ENCODE results near the gene WHAMM.
"Not testable (repeated sequence)": the region's sequence is repeated elsewhere in the genome, so short reads cannot be mapped to it uniquely, and the experiment has no call there.

WHAMM gene, protein sequence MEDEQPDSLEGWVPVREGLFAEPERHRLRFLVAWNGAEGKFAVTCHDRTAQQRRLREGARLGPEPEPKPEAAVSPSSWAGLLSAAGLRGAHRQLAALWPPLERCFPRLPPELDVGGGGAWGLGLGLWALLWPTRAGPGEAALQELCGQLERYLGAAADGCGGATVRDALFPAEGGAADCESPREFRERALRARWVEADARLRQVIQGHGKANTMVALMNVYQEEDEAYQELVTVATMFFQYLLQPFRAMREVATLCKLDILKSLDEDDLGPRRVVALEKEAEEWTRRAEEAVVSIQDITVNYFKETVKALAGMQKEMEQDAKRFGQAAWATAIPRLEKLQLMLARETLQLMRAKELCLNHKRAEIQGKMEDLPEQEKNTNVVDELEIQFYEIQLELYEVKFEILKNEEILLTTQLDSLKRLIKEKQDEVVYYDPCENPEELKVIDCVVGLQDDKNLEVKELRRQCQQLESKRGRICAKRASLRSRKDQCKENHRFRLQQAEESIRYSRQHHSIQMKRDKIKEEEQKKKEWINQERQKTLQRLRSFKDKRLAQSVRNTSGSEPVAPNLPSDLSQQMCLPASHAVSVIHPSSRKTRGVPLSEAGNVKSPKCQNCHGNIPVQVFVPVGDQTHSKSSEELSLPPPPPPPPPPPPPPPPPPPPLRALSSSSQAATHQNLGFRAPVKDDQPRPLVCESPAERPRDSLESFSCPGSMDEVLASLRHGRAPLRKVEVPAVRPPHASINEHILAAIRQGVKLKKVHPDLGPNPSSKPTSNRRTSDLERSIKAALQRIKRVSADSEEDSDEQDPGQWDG

DNA sequence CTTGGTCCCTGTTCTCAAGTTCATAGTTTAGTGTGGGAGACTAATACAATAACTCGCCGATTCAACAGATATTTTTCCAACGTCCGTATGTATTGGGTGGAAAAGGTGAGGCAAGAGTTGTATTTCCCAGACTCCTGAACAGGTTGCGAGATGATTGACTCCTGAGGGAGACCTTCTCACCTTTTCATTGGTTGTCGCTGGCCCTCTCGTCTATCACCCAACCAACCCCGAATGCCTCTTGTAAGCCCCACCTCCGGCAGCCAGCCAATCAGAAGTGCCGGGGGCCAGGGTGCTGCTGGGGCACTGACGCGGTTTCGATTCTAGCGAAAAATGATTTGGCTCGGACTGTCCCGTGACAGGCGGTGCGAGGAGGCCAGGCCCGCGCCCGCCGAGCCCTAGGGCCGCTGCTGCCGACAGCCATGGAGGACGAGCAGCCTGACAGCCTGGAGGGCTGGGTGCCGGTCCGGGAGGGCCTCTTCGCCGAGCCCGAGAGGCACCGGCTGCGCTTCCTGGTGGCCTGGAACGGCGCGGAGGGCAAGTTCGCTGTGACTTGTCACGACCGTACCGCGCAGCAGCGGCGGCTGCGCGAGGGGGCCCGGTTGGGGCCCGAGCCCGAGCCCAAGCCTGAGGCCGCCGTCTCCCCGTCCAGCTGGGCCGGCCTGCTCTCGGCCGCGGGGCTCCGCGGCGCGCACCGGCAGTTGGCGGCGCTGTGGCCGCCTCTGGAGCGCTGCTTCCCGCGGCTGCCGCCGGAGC lies at the start of gene WHAMM:
Gene WHAMM (plus strand): TSS at position 321 of the 753 bp plus-strand sequence. CDS start 99 bp downstream, at position 420.
- FAIRE-seq, result no peak

DNA sequence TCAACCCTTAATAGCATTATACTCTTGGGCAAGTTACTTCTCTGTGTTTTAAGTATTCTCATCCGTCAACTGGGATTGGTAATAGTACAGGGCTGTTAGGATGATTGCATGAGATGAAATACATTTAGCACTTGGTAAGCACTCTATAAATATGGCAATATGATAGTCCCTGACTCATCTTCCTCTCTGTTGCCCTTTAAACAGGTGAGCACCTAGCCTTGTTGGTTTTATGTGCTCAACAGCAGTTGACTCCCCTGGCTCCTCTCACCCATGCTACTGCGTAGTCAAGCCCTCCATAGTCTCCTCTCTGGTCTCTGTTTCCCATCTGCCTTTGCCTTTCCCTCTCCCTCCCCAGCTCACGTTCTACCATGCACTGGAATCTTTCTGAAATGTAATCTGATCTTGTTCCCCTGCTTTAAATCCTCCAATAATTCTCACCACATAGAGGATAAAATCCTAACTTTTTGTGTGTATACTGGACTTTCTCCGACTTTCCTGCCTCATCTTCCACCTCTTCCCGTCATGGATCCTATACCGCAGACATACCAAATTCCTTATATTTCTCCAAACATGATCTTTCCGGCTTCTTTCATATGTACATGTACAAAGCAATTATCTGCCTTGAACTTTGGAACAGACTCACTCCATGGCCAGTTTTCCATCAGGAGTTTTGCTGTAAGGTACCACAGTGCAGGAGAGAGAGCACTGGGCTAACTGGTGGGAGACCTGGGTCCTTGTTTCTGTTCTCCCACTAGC lies 45.9 kb upstream of the WHAMM start:
- FAIRE-seq, result no peak

DNA sequence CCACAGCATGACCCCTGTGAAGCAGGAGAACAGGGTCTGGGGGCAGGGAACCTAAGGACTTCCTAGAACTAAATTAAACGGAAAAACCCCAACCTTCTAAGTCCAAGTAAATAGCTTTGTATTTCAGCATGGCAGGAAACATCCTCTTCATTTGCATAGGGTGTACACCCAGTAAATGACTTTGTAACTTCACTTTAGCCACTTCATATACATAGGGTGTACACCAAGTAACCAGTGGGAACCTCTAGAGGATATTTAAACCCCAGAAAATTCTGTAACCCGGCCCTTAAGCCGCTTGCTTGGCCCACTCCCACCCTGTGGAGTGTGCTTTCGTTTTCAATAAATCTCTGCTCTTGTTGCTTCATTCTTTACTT lies 45.3 kb upstream of the WHAMM start:
- no peak for FAIRE-seq

DNA sequence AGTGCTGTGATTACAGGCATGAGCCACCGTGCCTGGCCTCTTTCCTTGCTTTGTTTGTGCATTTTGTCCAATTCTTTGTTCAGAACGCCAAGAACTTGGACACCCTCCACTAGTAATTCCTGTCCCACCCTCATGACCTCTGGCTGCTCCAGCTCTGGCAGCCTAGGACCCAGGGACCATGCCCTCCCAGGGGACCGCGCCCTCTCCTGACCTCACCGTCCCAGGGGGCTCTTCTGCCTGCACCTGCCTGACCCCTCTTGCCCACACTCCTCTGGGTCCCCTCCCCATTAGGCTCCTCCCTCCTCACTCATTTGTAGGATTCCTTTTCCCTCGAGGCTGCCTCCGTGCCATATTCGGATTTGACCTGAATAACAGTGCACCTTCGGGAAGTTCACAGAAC lies 44.7 kb upstream of the WHAMM start:
- FAIRE-seq, result no peak

DNA sequence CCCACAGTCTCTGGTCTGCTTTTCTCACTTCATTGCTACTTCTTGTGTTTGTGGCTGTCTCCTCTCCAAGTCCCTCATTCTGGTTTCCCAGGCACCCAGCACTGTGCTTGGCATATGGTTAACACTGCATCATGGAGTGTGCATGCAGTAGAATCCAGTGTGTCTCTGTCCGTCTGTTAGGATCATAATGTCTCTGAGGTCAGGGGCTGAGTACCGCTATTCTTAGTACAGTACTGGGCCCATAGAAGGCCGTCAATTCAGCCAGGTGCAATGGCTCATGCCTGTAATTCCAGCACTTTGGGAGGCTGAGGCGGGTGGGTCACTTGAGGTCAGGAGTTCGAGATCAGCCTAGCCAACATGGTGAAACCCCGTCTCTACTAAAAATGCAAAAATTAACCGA lies 43.2 kb upstream of the WHAMM start:
- FAIRE-seq, result not testable (repeated sequence)

DNA sequence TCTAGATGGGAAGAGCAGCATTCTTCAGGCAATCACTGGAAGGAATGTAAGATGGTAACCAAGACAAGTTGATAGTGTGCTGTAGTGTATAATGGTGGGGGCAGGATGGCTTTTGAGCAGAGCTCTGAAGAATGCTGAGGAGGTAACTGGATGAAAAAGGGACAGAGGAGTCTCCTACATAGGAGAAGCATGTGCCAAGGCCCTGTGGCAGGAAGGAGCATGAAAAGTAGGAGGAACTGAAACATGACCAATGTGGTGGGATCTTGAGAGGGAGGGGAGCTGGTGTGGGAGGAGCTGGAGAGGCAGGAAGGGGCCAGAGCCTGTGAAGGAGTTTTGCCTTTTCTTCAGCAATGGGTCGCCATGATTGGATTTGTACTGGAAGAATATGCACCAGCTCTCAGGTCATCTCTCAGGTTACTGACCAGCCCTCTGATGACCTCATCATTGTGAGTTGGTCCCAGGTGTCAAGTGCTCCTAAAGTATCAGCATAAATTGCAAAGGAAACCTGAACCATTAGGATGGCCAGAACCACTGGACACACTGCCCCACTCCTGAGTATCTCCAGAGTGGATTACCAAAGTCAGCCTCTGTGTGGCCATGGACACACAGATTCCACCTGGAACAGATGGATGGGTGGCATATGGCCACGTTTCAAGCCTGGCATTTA lies 42.1 kb upstream of the WHAMM start:
- no peak for FAIRE-seq

DNA sequence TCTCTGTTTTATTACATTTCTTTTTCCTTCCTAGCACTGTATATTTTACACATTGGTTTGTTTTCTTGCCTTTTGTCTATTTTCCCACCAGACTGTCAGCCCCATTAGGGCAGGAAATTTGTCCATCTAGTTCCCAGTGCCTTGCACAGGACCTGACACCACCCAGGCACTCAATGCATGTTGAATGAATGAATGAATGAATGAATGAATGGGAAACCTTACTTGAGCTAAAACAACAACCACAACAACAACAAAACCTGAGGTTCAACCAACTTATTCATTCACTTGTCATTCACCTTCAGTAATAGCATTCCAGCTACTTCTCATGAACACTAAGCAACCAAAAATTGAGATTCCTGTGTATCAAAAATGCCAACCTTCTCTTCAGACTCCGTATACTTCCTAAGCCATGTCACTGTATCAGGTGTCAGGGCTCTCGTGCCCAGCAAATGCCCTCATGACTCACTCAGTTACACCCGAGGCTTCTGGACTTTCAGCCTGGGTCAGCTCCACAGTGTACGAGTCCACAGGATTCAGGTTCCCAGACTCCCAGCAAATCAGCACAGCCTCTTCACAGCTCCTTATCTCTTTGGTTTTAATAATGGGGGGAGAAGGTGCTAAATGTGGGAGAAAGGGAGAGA lies 40.9 kb upstream of the WHAMM start:
- no peak for FAIRE-seq

DNA sequence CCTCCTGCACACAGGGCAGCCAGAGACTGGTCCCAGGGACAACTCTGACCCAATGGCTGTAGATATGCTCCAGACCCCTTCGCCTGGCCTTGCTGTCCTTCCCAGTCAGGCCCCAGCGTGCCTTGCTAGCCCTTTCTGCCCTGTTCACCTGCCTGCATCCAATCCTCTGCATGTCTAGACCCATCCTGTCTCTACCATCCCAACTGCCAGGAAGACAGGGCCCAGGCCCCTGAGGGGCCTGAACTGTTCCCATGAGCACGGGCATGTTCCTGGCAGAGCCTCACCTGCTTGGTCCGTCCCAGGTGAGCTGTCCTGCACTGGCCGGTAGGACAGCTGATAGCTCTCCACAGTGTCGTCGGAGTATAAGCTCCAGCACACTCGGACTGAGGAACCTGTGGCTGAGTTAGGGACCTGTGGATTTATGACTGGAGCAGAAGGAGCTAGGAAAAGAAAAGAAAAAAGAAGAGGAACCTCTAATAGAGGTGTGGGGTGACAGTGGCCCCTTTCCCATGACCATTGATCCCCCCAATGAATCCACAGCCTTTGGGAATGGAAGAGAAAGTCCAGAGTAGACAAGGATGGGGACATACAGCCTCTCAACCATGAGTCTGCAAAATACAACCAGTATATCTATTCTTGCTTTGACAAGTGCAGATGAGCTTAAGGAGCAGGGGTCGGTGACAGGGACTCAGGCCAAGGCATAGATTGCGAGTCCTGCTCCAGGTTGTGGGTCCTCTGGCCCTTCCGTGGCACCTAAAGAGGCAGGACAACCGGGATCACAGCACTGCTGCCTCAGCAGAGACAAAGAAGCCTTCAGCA lies 37.4 kb upstream of the WHAMM start:
- FAIRE-seq, result no peak

DNA sequence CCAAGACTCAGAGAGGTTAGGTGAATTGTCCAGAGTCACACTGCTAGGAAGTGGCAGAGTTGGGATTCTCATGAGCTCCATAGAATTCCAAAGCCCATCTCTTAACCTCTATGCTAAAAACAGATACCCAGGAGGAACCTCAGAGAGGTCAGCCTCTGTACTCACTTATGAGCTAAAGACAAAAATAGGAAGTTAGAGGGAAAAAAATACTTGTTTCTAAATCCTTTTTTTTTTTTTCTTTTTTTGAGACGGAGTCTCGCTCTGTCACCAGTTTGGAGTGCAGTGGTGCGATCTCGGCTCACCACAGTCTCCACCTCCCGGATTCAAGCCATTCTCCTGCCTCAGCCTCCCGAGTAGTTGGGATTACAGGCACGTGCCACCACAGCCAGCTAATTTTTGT lies 34.9 kb upstream of the WHAMM start:
- FAIRE-seq, result no peak

DNA sequence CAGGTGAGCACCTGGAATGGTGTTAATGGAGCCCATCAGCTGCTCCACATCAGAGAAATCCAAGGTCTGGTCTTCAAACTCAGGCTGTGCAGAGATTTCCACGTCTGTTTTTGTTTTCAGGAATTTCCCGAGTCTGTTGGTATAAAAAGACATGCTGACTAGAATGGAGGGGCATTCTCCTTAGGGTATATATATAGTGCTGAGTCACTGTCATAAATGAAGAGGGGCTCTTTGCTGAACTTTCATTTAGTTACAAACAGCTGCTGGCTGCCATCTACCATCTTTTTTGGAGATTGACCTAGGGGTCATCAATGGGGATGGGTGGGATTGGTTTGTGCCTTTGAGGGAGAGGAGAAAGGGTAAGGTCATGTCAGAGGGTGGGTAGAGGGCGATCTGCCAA lies 30.7 kb upstream of the WHAMM start:
- no peak for FAIRE-seq

DNA sequence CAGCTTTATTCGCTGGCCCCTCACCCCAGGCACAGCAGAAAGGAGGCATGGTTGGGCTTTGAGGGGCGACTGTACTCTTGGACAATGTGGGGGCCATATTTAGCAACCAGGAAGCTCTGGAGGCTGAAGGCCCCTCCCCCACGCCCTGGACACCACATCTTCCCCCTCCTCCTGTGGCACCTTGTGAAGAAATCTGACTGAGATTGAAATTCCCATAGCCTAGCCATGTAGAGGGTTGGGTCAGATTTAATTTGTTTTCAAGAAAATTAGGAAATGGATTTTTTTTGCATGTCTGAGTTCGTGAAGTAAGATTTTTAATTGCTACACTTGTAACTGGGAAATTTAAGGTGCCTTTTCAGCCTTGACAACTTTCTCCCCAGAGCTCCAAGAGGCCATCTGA lies 28.1 kb upstream of the WHAMM start:
- no peak for FAIRE-seq

DNA sequence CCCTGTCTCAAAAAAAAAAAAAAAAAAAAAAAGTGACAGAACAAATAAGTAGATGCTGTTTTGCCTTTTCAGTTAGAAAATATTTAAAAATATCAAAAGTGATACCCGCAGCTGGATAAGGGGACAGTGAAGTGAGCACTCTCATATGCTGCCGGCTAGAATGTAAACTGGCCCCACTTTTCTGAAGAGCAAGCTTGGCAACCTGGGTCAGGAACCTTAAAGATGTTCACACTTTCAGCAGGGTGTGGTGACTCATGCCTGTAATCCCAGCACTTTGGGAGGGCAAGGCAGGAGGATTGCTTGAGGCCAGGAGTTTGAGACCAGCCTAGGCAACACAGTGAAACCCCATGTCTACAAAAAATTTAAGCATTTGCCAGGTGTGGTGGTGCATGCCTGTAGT lies 20.9 kb upstream of the WHAMM start:
- no peak for FAIRE-seq

DNA sequence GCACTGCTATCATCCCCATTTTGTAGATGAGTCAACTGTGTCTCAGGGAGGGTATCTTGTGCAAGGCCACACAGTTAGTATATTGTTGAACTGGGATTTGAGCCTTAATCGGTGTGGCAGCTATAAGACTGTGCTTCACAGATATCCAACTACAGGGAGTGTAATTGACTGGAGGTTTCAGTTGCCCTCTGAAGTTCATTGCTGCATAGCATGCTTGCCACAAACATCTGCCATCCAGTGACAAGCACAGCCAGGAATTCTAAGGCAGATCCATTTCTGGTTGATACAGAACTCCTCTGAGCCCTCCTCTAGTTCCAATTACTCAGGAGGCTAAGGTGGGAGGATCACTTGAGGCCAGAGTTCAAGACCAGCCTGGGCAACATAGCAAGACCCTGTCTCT lies 19.9 kb upstream of the WHAMM start:
- FAIRE-seq, result no peak

DNA sequence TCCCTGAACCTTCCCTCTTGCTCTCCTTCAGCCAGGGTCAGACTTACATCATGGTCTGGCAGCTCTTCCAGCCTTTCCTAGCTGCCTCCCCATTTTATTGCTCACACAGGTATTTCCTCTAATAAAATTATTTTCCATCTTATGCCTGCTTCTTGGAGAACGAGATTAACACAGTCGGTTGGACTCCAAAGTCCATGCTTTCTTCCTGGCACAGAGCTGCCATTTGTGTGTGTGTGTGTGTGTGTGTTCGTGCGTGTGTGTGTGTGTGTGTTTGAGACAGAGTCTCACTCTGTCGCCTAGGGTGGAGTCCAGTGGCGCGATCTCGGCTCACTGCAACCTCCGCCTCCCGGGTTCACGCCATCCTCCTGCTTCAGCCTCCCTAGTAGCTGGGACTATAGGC lies 19.1 kb upstream of the WHAMM start:
- no peak for FAIRE-seq

DNA sequence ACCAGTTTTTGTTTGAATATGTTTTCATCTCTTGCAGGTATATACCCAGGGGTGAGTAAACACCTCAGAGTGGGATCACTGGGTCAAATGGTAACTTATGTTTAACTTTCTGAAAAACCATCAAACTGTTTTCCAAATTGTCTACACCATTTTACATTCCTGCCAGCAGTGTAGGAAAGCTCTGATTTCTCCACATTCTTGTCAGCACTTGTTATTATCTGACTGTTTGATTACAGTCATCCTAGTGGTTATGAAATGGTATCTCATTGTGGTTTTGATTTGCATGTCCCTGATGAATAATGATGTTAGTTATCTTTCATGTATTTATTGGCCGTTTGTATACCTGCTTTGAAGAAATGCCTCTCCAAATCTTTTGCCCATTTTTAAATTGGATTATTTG lies 17.4 kb upstream of the WHAMM start:
- no peak for FAIRE-seq

DNA sequence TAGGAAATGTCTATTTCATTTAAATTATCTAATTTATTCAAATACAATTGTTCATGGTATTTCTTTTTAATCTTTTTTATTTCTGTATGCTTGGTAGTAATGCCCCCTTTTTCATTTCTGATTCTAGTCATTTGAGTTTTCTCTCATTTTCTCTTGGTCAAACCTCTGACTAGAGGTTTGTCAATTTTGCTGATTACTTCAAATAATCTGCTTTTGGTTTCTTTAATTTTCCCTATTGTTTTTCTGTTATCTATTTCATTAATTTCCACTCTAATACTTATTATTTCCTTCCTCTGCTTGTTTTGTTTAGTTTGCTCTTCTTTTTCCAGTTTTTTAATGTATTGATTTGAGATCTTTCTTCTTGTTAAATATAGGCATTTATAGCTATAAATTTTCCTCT lies 15.7 kb upstream of the WHAMM start:
- no peak for FAIRE-seq

DNA sequence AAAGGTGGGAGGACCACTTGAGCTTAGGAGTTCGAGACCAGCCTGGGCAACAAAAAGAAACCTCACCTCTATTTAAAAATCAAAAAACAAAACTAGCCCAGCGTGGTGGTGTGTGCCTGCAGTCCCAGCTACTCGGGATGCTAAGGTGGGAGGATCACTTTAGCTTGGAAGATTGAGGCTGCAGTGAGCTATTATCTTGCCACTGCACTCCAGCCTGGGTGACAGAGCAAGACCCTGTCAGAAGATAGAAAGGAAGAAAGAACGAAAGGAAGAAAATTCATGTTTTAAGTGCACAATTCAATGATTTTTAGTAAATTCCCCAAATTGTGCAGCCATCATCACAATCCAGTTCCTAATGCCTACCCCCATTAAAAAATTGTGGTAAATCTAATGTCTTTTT lies 11.3 kb upstream of the WHAMM start:
- no peak for FAIRE-seq

DNA sequence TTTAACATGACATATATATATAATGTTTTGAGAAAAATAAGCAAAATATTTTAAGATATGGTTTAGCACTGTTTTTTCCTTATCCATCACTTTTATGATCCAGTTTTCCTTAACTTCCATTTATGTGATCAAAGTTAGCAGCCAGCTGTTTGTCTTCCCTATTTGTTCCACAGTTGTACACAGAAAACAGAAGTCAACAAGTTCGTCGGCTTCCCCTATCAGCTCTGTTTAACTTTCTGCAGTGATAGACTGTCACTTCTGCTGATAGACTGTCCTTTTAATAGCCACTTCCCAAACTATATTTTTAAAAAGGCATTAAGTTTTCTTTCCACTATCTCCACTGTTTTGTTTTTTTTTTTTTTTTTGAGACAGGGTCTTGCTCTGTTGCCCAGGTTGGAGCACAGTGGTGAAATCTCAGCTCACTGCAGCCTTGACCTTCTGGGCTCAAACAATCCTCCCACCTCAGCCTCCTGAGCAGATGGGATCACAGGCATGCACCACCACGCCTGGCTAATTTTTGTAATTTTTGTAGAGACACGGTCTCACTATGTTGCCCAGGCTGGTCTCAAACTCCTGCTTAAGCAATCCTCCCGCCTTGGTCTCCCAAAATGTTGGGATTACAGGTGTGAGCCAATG lies 10.8 kb upstream of the WHAMM start:
- no peak for FAIRE-seq

DNA sequence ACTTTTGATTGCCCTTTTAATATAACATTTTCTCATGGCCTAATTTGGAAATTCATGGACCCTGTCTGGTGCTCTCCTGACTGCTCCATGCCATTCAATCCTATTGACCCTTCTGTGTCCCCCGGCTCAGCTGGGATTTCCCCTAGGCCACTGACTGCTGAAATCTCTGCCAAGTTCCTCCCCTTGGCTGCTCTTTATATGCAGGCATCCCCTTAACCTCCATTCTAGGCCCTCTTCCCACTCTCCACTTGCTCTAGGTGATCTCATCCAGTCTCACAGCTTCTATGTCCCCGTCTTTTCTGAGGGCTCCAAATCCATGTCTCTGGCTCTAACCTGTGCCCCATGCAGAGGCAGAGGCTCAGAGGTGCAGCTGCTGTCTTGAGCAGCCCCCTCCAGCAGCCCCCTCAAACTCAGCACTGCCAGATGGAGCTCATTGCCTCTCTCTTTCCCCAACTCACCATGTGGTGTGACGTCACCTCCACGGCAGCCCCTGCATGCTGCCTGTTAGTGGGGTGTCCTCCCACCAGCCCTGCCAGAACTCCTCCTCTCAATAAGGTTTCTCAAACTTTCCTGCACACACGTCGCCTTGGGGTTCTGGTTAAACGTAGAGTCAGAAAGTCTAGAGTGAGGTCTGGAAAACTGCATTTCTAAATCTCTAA lies 10.1 kb upstream of the WHAMM start:
- FAIRE-seq, result no peak

DNA sequence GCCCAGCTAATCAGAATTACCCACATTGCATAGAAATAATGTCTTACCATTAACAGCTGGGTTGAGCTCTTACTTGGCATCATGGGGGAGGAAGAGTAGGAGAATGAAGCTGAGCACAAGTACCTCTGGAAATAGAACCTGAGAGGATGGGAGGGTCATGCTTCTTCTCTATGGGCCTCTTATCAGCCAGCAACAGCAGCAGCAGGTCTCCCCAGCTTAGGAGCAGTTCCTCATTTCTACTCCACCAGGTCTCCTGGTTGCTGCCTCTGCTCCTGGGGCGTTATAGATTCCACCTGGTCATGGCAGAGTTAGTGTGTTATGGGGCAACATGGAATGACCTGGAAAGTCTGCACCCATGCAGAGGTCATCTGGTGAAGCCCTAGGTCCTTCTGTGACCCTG lies 6.9 kb upstream of the WHAMM start:
- FAIRE-seq, result no peak
